Fibroblast of villous mesenchyme (primary cell): ENCODE data around the gene CELSR1. TPM values are rescaled to one million over a fixed set of nuclear protein-coding genes. Genes with fewer than 3 reads are reported as not detected.
A peak's percentile ranks its signal among the peaks of the same experiment; 100 is the strongest.

Experiments used
- DNase-seq: peaks from one replicate; pipeline ENCODE4 v3.0.0-alpha.2; 2010; ENCODE audit warnings: low read depth
- H3K4me3 ChIP-seq: 2 replicates; pipeline ENCODE4 v1.5.1; 2011; ENCODE audit warnings: low read depth, mild to moderate bottlenecking, low read length
- total RNA-seq: library from RNA; depleted of rRNA; stranded (reverse); fragments of >200 nt; gene quantifications from 2 replicates; pipeline ENCODE4 v1.2.3, GENCODE V29; 2012
- TF ChIP-seq, protein P1 (sequence below): IDR thresholded peaks from 2 replicates; pipeline ENCODE4 v1.5.1; 2012; ENCODE audit warnings: low read depth, mild to moderate bottlenecking, low read length; ENCODE audit not compliant: insufficient read depth

The CELSR1 gene
- total RNA-seq, 1 donor, result 1.7 TPM

DNA sequence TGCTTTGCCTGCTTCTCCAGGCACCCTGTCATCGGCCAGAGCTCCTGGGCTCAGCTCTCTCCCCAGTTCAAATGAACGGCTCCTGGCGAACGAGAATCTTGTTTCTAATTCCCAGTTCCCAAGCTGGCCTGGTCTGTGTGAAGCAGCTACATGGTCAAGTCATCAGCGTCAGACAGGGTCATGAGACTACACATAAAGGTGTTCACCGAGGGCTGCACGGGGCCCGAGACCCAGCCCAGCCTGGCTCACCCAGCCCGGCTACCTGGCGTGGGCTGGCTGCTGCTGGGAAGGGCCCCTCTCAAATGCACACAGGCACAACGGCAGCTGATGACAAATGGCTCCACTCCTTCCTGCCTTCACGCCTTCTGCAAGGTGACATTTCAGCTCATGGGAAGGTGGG lies 14.6 kb upstream of the CELSR1 start:
- no peak for DNase-seq
- no peak overlapping the region for H3K4me3 ChIP-seq
- TF ChIP-seq, protein P1, sequence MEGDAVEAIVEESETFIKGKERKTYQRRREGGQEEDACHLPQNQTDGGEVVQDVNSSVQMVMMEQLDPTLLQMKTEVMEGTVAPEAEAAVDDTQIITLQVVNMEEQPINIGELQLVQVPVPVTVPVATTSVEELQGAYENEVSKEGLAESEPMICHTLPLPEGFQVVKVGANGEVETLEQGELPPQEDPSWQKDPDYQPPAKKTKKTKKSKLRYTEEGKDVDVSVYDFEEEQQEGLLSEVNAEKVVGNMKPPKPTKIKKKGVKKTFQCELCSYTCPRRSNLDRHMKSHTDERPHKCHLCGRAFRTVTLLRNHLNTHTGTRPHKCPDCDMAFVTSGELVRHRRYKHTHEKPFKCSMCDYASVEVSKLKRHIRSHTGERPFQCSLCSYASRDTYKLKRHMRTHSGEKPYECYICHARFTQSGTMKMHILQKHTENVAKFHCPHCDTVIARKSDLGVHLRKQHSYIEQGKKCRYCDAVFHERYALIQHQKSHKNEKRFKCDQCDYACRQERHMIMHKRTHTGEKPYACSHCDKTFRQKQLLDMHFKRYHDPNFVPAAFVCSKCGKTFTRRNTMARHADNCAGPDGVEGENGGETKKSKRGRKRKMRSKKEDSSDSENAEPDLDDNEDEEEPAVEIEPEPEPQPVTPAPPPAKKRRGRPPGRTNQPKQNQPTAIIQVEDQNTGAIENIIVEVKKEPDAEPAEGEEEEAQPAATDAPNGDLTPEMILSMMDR, result no peak

DNA sequence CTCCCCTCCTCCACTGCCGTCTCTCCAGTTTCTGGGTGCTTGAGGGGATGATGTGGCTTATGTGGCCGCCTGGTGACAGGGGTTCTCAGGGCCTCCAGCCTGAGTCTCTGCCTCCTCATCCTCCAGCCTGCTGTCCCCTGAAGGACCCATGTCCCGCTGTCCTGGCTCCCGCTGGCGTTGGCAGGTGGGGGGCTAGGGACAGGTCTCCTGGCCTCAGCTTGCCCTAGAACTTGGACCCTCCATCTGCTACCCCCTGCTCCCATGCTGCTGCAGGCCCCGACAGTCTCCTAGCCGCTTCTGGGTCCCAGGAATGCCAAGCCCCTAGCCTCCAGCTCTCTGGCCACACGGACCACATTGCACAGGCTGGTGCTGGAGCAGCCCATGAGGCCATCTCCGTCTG lies 13.9 kb upstream of the CELSR1 start:
- TF ChIP-seq, protein P1, result no peak
- DNase-seq, result no peak
- H3K4me3 ChIP-seq, result no peak overlapping the region

DNA sequence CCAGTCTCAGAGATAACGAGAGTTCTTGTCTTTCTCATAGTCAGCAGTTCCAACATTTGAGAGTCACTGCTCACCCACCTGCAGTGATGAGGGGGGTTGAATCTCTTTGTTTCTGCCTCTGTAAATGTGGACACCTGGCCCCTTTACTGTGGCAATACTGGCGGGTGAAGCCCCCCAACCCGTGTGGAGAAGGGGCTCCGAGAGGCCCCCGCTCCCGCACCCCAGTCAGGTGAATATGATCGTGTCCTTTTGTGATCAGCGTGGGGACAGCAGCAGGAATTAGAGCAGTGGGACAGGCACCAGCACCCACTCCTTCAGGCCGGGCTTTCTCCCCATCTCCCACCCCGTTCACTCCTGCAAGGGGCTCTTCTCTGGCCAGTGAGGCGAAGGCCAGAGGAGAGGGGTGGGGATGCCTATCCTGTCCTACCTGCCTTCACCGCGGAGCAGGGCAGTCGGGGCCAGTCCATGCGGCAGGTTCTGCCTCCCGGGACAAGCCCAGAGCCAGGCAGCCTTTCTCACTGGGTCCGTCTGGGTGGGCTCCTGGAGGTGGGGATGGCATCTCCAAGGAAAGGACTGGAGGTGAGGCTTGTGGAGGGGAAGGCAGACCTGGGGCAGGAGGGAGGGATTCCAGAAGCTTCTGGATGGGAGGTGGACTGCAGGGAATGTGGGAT lies 12.7 kb upstream of the CELSR1 start:
- TF ChIP-seq, protein P1, result no peak
- DNase-seq, result no peak
- H3K4me3 ChIP-seq, result no peak overlapping the region

DNA sequence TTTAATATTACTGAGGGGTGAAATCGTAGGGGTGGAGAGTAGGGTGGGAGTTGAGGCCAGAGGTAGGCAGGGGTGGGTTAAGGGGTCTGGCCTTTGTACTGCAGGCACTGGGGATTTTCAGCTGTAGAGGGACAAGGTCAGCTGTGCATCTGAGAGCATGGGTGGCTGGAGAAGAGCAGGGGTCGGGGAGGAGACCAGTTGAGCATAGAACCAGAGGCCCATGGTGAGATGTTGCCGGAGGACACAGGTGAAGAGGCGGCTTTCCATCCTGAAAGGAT lies 12.1 kb upstream of the CELSR1 start:
- no peak overlapping the region for H3K4me3 ChIP-seq
- TF ChIP-seq, protein P1, result no peak
- no peak for DNase-seq

DNA sequence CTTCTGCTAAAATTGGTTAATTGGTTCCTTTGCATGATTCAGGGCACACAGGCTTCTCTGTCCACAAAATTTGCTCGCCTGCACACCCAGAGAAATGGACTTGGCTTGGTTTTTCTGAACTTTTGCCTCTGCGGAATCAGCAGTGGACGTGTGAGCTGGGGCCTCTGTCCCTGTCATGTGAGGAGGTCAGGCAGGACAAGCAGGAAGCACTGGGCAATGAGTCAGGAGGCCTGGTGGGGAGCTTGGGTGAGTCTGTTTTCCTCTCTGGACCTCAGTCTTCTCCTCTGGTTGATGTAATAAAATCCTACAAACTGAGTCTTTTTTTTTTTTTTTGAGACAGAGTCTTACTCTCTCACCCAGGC lies 10.4 kb upstream of the CELSR1 start:
- DNase-seq, result peak; percentile 88
- TF ChIP-seq, protein P1, result no peak
- H3K4me3 ChIP-seq, result no peak overlapping the region

DNA sequence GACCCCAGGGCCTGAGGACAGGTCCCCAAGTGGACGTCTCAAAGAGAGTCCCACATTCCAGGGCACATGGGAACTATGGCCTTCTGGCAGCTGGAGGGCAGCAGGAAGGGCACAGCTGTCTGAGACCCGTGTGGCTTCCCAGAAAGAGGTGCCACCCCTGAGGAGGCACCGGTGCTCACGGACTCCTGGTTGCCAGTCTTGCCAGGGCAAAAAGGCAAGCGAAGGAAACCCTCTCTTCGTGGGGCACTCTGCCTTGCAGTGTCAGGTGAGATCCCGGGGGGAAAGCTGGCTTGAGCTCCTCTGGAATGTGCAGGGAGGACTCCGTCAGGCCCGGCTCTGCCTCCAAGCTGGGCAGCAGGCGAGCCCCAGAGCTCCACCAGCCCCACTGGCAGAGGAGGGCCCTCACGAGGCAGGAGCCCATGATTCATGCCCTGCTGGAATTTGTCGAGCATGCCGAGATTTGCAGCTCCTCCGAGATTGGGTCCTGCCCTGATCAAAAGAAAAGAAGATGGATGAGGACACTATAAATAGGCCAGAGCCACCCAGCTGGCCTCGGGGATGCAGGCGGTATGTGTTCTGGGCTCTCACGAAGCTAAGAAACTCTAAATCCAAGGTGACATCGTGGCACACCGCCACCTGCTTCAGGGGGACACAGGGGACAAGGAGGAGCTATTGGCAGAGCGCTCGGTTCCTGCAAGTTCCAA lies 9.9 kb upstream of the CELSR1 start:
- DNase-seq, result peak; percentile 54
- no peak overlapping the region for H3K4me3 ChIP-seq
- TF ChIP-seq, protein P1, result no peak

DNA sequence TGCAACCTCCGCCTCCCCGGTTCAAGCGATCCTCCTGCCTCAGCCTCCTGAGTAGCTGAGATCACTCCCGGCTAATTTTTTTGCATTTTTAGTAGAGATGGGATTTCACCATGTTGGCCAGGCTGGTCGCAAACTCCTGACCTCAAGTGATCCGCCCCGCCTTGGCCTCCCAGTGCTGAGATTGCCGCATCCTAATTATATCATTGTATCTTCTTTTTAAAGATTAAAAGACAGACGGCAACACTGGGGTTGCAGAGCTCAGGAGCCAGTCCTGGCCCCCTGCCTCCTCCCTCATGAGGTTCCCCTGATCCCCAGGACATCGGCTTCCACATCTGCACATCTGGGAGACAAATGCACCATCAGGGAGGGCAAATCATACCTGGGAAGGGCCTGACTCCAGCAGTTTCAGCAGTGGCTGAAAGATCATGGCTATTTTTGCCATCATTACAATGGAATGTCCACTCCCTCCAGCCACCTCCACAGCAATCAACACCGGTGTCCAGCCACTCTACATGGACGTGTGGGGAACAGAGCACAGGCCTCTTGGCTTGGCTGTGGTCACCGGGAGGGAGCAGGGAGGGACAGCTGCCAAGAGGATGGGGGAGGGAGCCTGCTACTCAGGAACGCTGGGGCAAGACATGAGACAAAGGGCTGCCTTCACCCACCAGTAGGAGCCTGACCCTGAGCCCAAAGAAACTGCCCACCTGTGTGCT lies 9.2 kb upstream of the CELSR1 start:
- DNase-seq, result peak; percentile 27
- no peak overlapping the region for H3K4me3 ChIP-seq
- TF ChIP-seq, protein P1, result no peak
